Measurements from ENCODE around the gene SFTA2.

- TF ChIP-seq POLR2A (IDR thresholded peaks at IDR 0.05) (no peak), CTCF (IDR thresholded peaks at IDR 0.05) (no peak)
Observed at GRCh38 chr6:30974490-30975252, 42.7 kb upstream of the SFTA2 start.
